Progenitor cell of endocrine pancreas (in vitro differentiated cells): ENCODE measurements around the gene TWF2. TPM values are rescaled to one million over a fixed set of nuclear protein-coding genes. Genes with fewer than 3 reads are reported as not detected.
A peak's percentile ranks its signal among the peaks of the same experiment; 100 is the strongest.
"Not testable (repeated sequence)": the region's sequence is repeated elsewhere in the genome, so short reads cannot be mapped to it uniquely, and the experiment has no call there.

Experiments
- DNase-seq: peaks from one replicate; pipeline ENCODE4 v3.0.0; 2021; ENCODE audit warnings: low spot score; ENCODE audit not compliant: unreplicated experiment
- H3K27ac Mint-ChIP-seq: 2 replicates; pipeline ENCODE4 v1.8.0; 2021; ENCODE audit warnings: mild to moderate bottlenecking, moderate library complexity, mixed read lengths
- H3K27me3 Mint-ChIP-seq: 2 replicates; pipeline ENCODE4 v1.8.0; 2021; ENCODE audit warnings: mixed read lengths
- H3K36me3 Mint-ChIP-seq: 2 replicates; pipeline ENCODE4 v1.8.0; 2022; ENCODE audit warnings: mixed read lengths; ENCODE audit not compliant: insufficient read depth
- H3K4me1 Mint-ChIP-seq: 2 replicates; pipeline ENCODE4 v1.8.0; 2021; ENCODE audit warnings: low read depth, mixed read lengths
- H3K4me3 Mint-ChIP-seq: 2 replicates; pipeline ENCODE4 v1.8.0; 2021; ENCODE audit warnings: low read depth, mild to moderate bottlenecking, moderate library complexity, mixed read lengths
- H3K9me3 Mint-ChIP-seq: 2 replicates; pipeline ENCODE4 v1.8.0; 2021; ENCODE audit warnings: low read depth, mixed read lengths
- CTCF ChIP-seq: fragments of 200-600 bp; sonication (generic); IDR thresholded peaks from one replicate; pipeline ENCODE4 v1.5.0; 2021; ENCODE audit warnings: antibody characterized with exemption, mild to moderate bottlenecking; ENCODE audit not compliant: unreplicated experiment
- total RNA-seq: library from RNA; stranded (reverse); gene quantifications from 2 replicates; pipeline ENCODE4 v1.2.1, GENCODE V29; 2021

TWF2 gene
- total RNA-seq, 1 donor from 2014 or later: 27.6 TPM

- TF ChIP-seq CTCF: no peak
- Mint-ChIP-seq H3K9me3 (no peaks in the 10 kb centered on the region), H3K36me3 (peaks cover 18% of the 10 kb centered on the region), H3K4me3 (peak overlapping the region; percentile 95), H3K27me3 (no peaks in the 10 kb centered on the region), H3K4me1 (peaks cover 44% of the 10 kb centered on the region), H3K27ac (peak overlapping the region; percentile 95)
- DNase-seq: no peak
Observed at GRCh38 chr3:52277071-52277964, 38.4 kb upstream of the TWF2 start.

- DNase-seq, H3K4me3 Mint-ChIP-seq, H3K27me3 Mint-ChIP-seq, H3K9me3 Mint-ChIP-seq: not testable (repeated sequence)
- H3K4me1 Mint-ChIP-seq: peaks cover 38% of the 10 kb centered on the region
- peaks cover 19% of the 10 kb centered on the region for H3K36me3 Mint-ChIP-seq
- H3K27ac Mint-ChIP-seq: peak overlapping the region; percentile 73
Observed at GRCh38 chr3:52274781-52275180, 35.8 kb upstream of the TWF2 start.

- H3K4me1 Mint-ChIP-seq: peaks cover 31% of the 10 kb centered on the region
- no peak overlapping the region for H3K27ac Mint-ChIP-seq
- no peaks in the 10 kb centered on the region for H3K27me3 Mint-ChIP-seq
- no peak for TF ChIP-seq CTCF
- H3K9me3 Mint-ChIP-seq: no peaks in the 10 kb centered on the region
- peaks cover 23% of the 10 kb centered on the region for H3K36me3 Mint-ChIP-seq
- DNase-seq: no peak
- no peak overlapping the region for H3K4me3 Mint-ChIP-seq
Observed at GRCh38 chr3:52272831-52273230, 33.9 kb upstream of the TWF2 start.

GRCh38 chr3:52272172-52272571 lies 33.2 kb upstream of the TWF2 start:
- Mint-ChIP-seq H3K36me3 (peaks cover 24% of the 10 kb centered on the region), H3K27ac (peak overlapping the region; percentile 52)
- H3K27me3 Mint-ChIP-seq: not testable (repeated sequence)

GRCh38 chr3:52270252-52270754 lies 31.3 kb upstream of the TWF2 start:
- TF ChIP-seq CTCF: no peak
- Mint-ChIP-seq H3K9me3 (no peaks in the 10 kb centered on the region), H3K27me3 (no peaks in the 10 kb centered on the region), H3K4me1 (peaks cover 14% of the 10 kb centered on the region), H3K27ac (no peak overlapping the region), H3K4me3 (no peak overlapping the region), H3K36me3 (peaks cover 33% of the 10 kb centered on the region)
- no peak for DNase-seq

More at GRCh38 chr3:52272172-52272571, 33.2 kb upstream of the TWF2 start:
- H3K9me3 Mint-ChIP-seq, H3K4me3 Mint-ChIP-seq, DNase-seq: not testable (repeated sequence)
- H3K4me1 Mint-ChIP-seq: peaks cover 28% of the 10 kb centered on the region

GRCh38 chr3:52269776-52270175 lies 30.8 kb upstream of the TWF2 start:
- no peaks in the 10 kb centered on the region for H3K27me3 Mint-ChIP-seq
- H3K36me3 Mint-ChIP-seq: peaks cover 35% of the 10 kb centered on the region
- H3K9me3 Mint-ChIP-seq: no peaks in the 10 kb centered on the region
- no peak overlapping the region for H3K4me3 Mint-ChIP-seq
- no peak for DNase-seq
- no peak overlapping the region for H3K27ac Mint-ChIP-seq
- no peak for TF ChIP-seq CTCF
- H3K4me1 Mint-ChIP-seq: peaks cover 15% of the 10 kb centered on the region
